OCI-M1 (cell line): ENCODE measurements around the gene LKAAEAR1.

Experiments
- DNase-seq: peaks from one replicate; lab custom pipeline; 2025; lab: John Stamatoyannopoulos, UW

The LKAAEAR1 gene

GRCh38 chr20:64065062-64065973 lies 18.9 kb downstream of the LKAAEAR1 start:
- no peak for DNase-seq

GRCh38 chr20:64064145-64064698 lies 20.0 kb downstream of the LKAAEAR1 start:
- DNase-seq: no peak

- no peak for DNase-seq
These were observed 20.6 kb downstream of the LKAAEAR1 start for GRCh38 chr20:64063389-64064144.

- DNase-seq: peak; percentile 92
These were observed 21.4 kb downstream of the LKAAEAR1 start, which contains the start of gene TCEA2 for GRCh38 chr20:64062596-64063388. TSS of gene TCEA2 (plus strand) at chr20:64063198. CDS start at chr20:64063313, 115 bp downstream.

- no peak for DNase-seq
These were observed 22.0 kb downstream of the LKAAEAR1 start for GRCh38 chr20:64062276-64062595.

GRCh38 chr20:64058536-64058935 lies 25.7 kb downstream of the LKAAEAR1 start:
- DNase-seq: no peak

GRCh38 chr20:64057628-64058498 lies 26.3 kb downstream of the LKAAEAR1 start:
- peak; percentile 67 for DNase-seq

GRCh38 chr20:64056889-64057627 lies 27.1 kb downstream of the LKAAEAR1 start:
- DNase-seq: no peak

GRCh38 chr20:64056639-64056888 lies 27.6 kb downstream of the LKAAEAR1 start:
- DNase-seq: no peak

GRCh38 chr20:64055893-64056638 lies 28.1 kb downstream of the LKAAEAR1 start:
- DNase-seq: peak; percentile 49

GRCh38 chr20:64055396-64055892 lies 28.8 kb downstream of the LKAAEAR1 start:
- DNase-seq: no peak

GRCh38 chr20:64053841-64054661 lies 30.1 kb downstream of the LKAAEAR1 start:
- DNase-seq: peak; percentile 70

- DNase-seq: no peak
These were observed 31.0 kb downstream of the LKAAEAR1 start for GRCh38 chr20:64052987-64053840.

GRCh38 chr20:64052326-64052722 lies 31.9 kb downstream of the LKAAEAR1 start:
- DNase-seq: no peak

GRCh38 chr20:64051561-64052325 lies 32.5 kb downstream of the LKAAEAR1 start:
- no peak for DNase-seq

GRCh38 chr20:64051033-64051452 lies 33.2 kb downstream of the LKAAEAR1 start:
- no peak for DNase-seq
